ENCODE results near the gene RAD52.

Gene RAD52

GRCh38 chr12:868722-869121 is 80.8 kb downstream of the RAD52 start:
- DNase-seq (ENCODE audit: low read depth), result no peak

- DNase-seq (ENCODE audit: low read depth), result no peak
These were observed 81.6 kb downstream of the RAD52 start for GRCh38 chr12:867905-868304.

- no peak for DNase-seq (ENCODE audit: low read depth)
These were observed 83.9 kb downstream of the RAD52 start for GRCh38 chr12:865614-866013.

DNA sequence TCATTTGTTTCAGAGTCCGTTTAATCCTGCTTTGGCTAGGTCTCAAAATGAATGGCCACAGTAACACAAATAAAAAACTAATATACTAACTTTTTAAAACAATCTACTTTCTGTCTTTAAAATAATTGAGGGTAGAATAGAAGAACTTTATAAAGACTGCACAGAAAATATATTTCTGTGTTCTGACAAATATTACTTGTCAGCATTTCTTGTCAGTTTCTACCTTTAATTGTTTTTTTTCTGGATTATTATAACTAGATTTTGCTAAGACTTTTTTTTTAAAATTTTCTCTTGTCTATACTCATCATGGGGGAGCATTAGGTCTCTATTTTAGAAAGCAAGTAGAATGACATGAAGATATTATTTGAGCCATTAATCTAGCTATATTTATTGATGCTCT is 86.2 kb downstream of the RAD52 start:
- no peak for DNase-seq (ENCODE audit: low read depth)

DNA sequence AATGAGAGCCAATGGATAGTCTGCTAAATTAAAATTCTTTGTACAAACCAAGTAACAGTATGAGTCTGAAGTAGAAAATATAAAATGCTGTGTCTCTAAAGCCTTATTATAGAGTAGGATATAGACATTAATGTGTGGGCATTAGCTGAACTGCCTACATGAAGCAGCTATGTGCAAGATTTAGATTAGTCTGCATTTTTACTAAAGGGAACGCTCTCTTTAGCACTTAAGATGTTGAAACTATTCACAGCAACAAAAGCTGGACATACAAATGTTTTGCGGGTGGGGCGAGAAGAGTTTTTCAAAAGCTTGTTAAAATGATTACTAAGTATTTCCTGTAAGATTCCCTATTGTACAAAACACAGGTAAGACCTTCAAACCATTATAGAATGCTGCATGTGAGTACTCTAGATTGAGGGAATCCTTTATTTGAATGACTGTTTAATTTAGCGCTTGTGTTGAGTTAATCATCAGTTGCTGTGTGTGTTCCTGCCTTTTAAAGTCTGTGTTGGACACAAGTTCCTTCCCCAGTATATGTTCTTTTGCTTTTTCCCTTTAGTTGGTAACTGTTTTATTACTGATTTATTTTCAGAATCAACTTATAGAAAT is 87.1 kb downstream of the RAD52 start:
- no peak for DNase-seq (ENCODE audit: low read depth)

All from T follicular helper cell (primary cell).